Sigmoid colon (tissue), 7 donors: ENCODE data around the gene MRRF. TPM values are rescaled to one million over a fixed set of nuclear protein-coding genes. Genes with fewer than 3 reads are reported as not detected.
A peak's percentile ranks its signal among the peaks of the same experiment; 100 is the strongest.

Source experiments
- DNase-seq: peaks from one replicate; pipeline ENCODE4 v3.0.0-alpha.2; 2019
- H3K27ac ChIP-seq, 4 donors: fragments of 200-600 bp; sonication (generic); one replicate each; pipeline ENCODE4 v1.5.1; 2016 to 2019; ENCODE audit warnings: mild to moderate bottlenecking in 1 of 4
- H3K27me3 ChIP-seq, 3 donors: fragments of 200-600 bp; sonication (generic); one replicate each; pipeline ENCODE4 v1.5.1; 2019; ENCODE audit warnings: mild to moderate bottlenecking in 1 of 3
- H3K36me3 ChIP-seq, 4 donors: fragments of 200-600 bp; sonication (generic); one replicate each; pipeline ENCODE4 v1.5.1; 2016 to 2019
- H3K4me1 ChIP-seq, 4 donors: fragments of 200-600 bp; sonication (generic); one replicate each; pipeline ENCODE4 v1.5.1; 2017 to 2019
- H3K4me3 ChIP-seq, 4 donors: fragments of 200-600 bp; sonication (generic); one replicate each; pipeline ENCODE4 v1.5.1; 2017 to 2019; ENCODE audit warnings: mild to moderate bottlenecking in 2 of 4, moderate library complexity in 1 of 4
- H3K9me3 ChIP-seq, 4 donors: fragments of 200-600 bp in 3 of 4; sonication (generic) in 3 of 4; one replicate each; pipeline versions ENCODE4 v1.5.1 to v1.6.1; 2013 to 2019
- EP300 ChIP-seq, 4 donors: sonication (generic); formaldehyde crosslinking; IDR thresholded peaks; one replicate each; pipeline ENCODE4 v1.6.1; 2017; ENCODE audit warnings: antibody characterized with exemption in 4 of 4
- POLR2A ChIP-seq, 2 donors: fragments of 450-650 bp; IDR thresholded peaks; one replicate each; pipeline ENCODE4 v1.6.1; 2016; ENCODE audit warnings: antibody characterized with exemption in 2 of 2, mild to moderate bottlenecking in 2 of 2, moderate library complexity in 2 of 2
- POLR2AphosphoS5 ChIP-seq, 4 donors: sonication (generic); formaldehyde crosslinking; IDR thresholded peaks; one replicate each; pipeline ENCODE4 v1.6.1; 2017; ENCODE audit warnings: antibody characterized with exemption in 4 of 4
- WGBS, 2 donors: extraction: QIAGEN DNeasy Blood & Tissue Kit; methylation state at CpG; one replicate each; pipeline ENCODE4 v1.1.7; 2013; 5-methylcytosine and 5-hydroxymethylcytosine counted together
- intact Hi-C: fragments of 100-400 bp; cut with DNase I; formaldehyde crosslinking; loops from one replicate; pipeline ENCODE4 v1.15.1; 2023
- polyA plus RNA-seq, 3 donors: library from polyadenylated mRNA; stranded (reverse); fragments of 200-250 nt; gene quantifications; one replicate each; pipeline ENCODE4 v1.2.3, GENCODE V29; 2013
- total RNA-seq, 4 donors: library from RNA; depleted of rRNA; stranded (reverse); fragments of >200 nt; gene quantifications; one replicate each; pipeline ENCODE4 v1.1.0, GENCODE V29; 2016
- TF ChIP-seq, protein P1 (sequence below), 4 experiments: fragments of 450-650 bp in 3 of 4; fragments of 200-600 bp in 1 of 4; IDR thresholded peaks; one replicate each; pipeline ENCODE4 v1.5.1; 2016 to 2019; ENCODE audit warnings: antibody characterized with exemption in 4 of 4, mild to moderate bottlenecking in 3 of 4, moderate library complexity in 2 of 4
- donor health status: healthy with polysubstance abuse.
- donor health status: Bipolar disorder and iron deficiency.
- donor health status: healthy.

MRRF gene
- total and polyA plus RNA-seq, 7 donors: 29.9 to 46.7 (median 38.2) TPM

- DNase-seq: no peak
- H3K36me3 ChIP-seq: peaks cover 4 to 72% (median 29%) of the 10 kb centered on the region in 4 donors
- 92 to 95% methylated on average over 2 of the region's 2 CpGs for WGBS, 2 donors
- no peak overlapping the region for H3K4me3 ChIP-seq
- TF ChIP-seq EP300 (IDR thresholded peaks at IDR 0.05): no peak
- TF ChIP-seq POLR2AphosphoS5 (IDR thresholded peaks at IDR 0.05): no peak
- no peak for TF ChIP-seq POLR2A (IDR thresholded peaks at IDR 0.05)
- TF ChIP-seq, protein P1, sequence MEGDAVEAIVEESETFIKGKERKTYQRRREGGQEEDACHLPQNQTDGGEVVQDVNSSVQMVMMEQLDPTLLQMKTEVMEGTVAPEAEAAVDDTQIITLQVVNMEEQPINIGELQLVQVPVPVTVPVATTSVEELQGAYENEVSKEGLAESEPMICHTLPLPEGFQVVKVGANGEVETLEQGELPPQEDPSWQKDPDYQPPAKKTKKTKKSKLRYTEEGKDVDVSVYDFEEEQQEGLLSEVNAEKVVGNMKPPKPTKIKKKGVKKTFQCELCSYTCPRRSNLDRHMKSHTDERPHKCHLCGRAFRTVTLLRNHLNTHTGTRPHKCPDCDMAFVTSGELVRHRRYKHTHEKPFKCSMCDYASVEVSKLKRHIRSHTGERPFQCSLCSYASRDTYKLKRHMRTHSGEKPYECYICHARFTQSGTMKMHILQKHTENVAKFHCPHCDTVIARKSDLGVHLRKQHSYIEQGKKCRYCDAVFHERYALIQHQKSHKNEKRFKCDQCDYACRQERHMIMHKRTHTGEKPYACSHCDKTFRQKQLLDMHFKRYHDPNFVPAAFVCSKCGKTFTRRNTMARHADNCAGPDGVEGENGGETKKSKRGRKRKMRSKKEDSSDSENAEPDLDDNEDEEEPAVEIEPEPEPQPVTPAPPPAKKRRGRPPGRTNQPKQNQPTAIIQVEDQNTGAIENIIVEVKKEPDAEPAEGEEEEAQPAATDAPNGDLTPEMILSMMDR (IDR thresholded peaks at IDR 0.05): no peak
- peaks cover 0 to 8% (median 2%) of the 10 kb centered on the region in 4 donors for H3K4me1 ChIP-seq
- intact Hi-C loops: no loop called here
- no peaks in the 10 kb centered on the region for H3K27me3 ChIP-seq
- no peaks in the 10 kb centered on the region for H3K9me3 ChIP-seq
- H3K27ac ChIP-seq: no peak overlapping the region
Observed at GRCh38 chr9:122251351-122251750, 13.3 kb upstream of the MRRF start.

DNA sequence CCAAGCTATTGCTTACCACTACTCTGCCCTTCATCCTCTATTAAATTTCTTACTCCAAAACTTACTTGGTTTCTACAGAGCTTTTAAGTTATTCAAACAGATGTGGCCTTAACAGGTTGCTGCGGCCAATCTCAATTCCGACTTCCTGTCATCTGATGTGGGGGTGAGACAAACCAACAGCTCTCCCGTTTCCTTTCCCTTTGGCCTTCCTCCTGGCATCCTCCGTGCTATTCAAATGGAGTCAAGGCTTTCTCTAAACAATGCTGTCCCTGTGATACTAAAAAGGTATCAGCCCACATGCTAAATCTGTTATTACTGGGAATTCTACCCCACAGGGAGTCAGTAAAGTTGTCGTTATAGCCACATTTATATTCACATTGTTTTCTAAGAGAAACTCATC is 11.9 kb upstream of the MRRF start:
- H3K27ac ChIP-seq: peak overlapping the region in 3 of 4 donors; percentile 9 to 47 (median 29)
- intact Hi-C loops: no loop called here
- no peak for DNase-seq
- H3K36me3 ChIP-seq: peaks cover 0 to 67% (median 18%) of the 10 kb centered on the region in 4 donors
- no peak overlapping the region for H3K4me3 ChIP-seq
- WGBS, 2 donors: 82 to 89% methylated on average over 5 of the region's 5 CpGs
- peaks cover 0 to 8% (median 2%) of the 10 kb centered on the region in 4 donors for H3K4me1 ChIP-seq
- H3K27me3 ChIP-seq: no peaks in the 10 kb centered on the region
- no peaks in the 10 kb centered on the region for H3K9me3 ChIP-seq
- no peak for TF ChIP-seq EP300 (IDR thresholded peaks at IDR 0.05)
- TF ChIP-seq POLR2A (IDR thresholded peaks at IDR 0.05): no peak
- TF ChIP-seq, protein P1 (IDR thresholded peaks at IDR 0.05): no peak
- TF ChIP-seq POLR2AphosphoS5 (IDR thresholded peaks at IDR 0.05): no peak

- TF ChIP-seq, protein P1 (IDR thresholded peaks at IDR 0.05): no peak
- TF ChIP-seq EP300 (IDR thresholded peaks at IDR 0.05): no peak
- TF ChIP-seq POLR2AphosphoS5 (IDR thresholded peaks at IDR 0.05): no peak
- TF ChIP-seq POLR2A (IDR thresholded peaks at IDR 0.05): no peak
- intact Hi-C loops: no loop called here
- H3K36me3 ChIP-seq: peaks cover 0 to 69% (median 13%) of the 10 kb centered on the region in 4 donors
- DNase-seq: no peak
- peaks cover 0 to 8% (median 0%) of the 10 kb centered on the region in 4 donors for H3K4me1 ChIP-seq
- H3K27me3 ChIP-seq: no peaks in the 10 kb centered on the region
- 90 to 91% methylated on average over 3 of the region's 3 CpGs for WGBS, 2 donors
- H3K27ac ChIP-seq: no peak overlapping the region
- H3K4me3 ChIP-seq: no peak overlapping the region
- H3K9me3 ChIP-seq: no peaks in the 10 kb centered on the region
Observed at GRCh38 chr9:122254761-122255160, 9.9 kb upstream of the MRRF start.

DNA sequence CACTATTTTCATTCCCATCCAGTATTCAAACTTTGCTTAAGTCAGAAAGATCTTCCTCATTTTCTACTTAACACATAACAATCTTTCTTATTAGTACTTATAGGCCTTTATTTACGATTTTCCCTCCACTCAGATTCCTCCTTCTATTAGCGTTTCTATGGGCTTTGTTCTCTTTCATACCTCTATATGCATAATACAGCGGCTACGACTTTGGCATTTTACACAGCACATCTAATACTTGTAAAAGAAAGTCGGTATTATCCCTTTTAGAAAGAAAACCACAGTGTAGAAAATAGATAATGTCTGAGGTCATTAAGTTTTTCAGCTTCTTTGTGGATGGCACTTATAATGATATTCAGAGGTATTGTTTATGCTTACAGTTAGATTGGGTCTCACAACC is 8.5 kb upstream of the MRRF start:
- no peak for TF ChIP-seq POLR2AphosphoS5 (IDR thresholded peaks at IDR 0.05)
- TF ChIP-seq, protein P1 (IDR thresholded peaks at IDR 0.05): no peak
- TF ChIP-seq POLR2A (IDR thresholded peaks at IDR 0.05): no peak
- no peak for TF ChIP-seq EP300 (IDR thresholded peaks at IDR 0.05)
- WGBS, 2 donors: 94 to 96% methylated on average over 5 of the region's 5 CpGs
- Histone ChIP-seq H3K4me3 (no peak overlapping the region), H3K9me3 (no peaks in the 10 kb centered on the region), H3K4me1 (peaks cover 0 to 8% (median under 1%) of the 10 kb centered on the region in 4 donors), H3K36me3 (peaks cover 3 to 69% (median 16%) of the 10 kb centered on the region in 4 donors), H3K27me3 (no peaks in the 10 kb centered on the region), H3K27ac (no peak overlapping the region)
- intact Hi-C loops: no loop called here
- no peak for DNase-seq

GRCh38 chr9:122258886-122259415 is 5.7 kb upstream of the MRRF start:
- DNase-seq: no peak
- TF ChIP-seq EP300 (IDR thresholded peaks at IDR 0.05): no peak
- no peak for TF ChIP-seq POLR2A (IDR thresholded peaks at IDR 0.05)
- TF ChIP-seq, protein P1 (IDR thresholded peaks at IDR 0.05): no peak
- no peak for TF ChIP-seq POLR2AphosphoS5 (IDR thresholded peaks at IDR 0.05)
- Histone ChIP-seq H3K9me3 (no peaks in the 10 kb centered on the region), H3K36me3 (peaks cover 3 to 66% (median 12%) of the 10 kb centered on the region in 4 donors), H3K27ac (no peak overlapping the region), H3K4me3 (no peak overlapping the region), H3K4me1 (peaks cover 0 to 28% (median 25%) of the 10 kb centered on the region in 4 donors), H3K27me3 (no peaks in the 10 kb centered on the region)
- intact Hi-C loops: no loop called here
- WGBS, 2 donors: 90 to 92% methylated on average over 2 of the region's 2 CpGs
